HG03025 (cell line): ENCODE results near the gene FXYD3.
"Not testable (repeated sequence)": the region's sequence is repeated elsewhere in the genome, so short reads cannot be mapped to it uniquely, and the experiment has no call there.

Source experiments
- ATAC-seq: cut with Tn5 transposase; IDR thresholded peaks from one replicate; pipeline ENCODE4 v1.9.1; 2021; ENCODE audit warnings: mild to moderate bottlenecking, moderate library complexity; ENCODE audit not compliant: unreplicated experiment, low FRiP score

Gene FXYD3

DNA sequence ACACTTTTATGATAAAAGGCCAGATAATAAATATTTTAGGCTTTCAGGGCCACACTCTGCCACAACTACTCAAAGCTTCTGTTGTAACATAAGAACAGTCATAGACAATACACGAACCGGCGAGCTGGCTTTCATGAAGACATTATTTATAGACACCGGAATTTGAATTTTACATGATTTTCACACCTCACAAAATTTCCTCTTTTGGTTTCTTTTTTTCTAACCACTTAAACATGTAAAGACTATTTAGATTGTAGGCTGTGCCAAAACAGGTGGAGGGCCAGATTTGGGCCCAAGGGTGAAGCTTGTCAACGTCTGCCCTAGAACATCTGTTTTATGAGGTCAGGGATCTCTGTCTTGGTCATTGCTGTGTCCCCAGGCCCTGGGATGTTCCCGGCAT, 29.7 kb upstream of the FXYD3 start:
- ATAC-seq: no peak

DNA sequence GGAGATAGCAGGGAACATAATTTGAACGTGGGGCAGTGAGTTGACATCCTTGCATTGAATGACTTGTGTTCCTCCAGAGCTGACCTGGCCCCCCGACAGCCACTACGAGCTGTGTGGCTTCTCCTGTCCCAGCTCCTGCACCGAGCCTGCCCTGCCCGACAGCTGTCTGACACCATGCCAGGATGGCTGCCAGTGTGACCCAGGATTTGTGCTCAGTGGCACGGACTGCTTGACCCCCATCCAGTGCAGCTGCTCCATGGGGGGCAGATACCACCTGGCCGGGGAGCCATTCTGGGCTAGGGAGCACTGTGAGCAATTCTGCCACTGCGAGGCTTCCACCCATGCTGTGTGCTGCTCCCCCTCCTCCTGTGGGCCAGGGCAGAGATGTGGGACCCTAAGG, 29.2 kb upstream of the FXYD3 start:
- no peak for ATAC-seq

DNA sequence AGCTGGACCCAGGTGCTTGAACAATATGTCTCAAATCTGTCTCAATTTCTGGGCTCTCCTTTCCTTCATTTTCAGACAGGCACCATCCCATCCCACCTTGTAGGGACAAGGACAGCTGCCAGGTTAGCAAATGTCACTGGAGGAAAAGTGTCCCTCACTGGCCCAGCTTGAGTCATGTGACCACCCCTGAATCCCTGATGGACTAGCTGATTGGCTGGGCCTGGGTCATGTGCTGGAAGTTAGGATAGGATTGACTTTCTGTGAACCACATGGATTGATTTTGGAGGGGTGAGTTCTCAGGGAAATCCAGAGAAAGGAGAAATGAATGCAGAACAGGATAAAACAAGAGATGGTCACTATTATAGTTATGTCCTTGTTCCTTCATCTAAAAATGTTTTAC, 28.2 kb upstream of the FXYD3 start:
- no peak for ATAC-seq

DNA sequence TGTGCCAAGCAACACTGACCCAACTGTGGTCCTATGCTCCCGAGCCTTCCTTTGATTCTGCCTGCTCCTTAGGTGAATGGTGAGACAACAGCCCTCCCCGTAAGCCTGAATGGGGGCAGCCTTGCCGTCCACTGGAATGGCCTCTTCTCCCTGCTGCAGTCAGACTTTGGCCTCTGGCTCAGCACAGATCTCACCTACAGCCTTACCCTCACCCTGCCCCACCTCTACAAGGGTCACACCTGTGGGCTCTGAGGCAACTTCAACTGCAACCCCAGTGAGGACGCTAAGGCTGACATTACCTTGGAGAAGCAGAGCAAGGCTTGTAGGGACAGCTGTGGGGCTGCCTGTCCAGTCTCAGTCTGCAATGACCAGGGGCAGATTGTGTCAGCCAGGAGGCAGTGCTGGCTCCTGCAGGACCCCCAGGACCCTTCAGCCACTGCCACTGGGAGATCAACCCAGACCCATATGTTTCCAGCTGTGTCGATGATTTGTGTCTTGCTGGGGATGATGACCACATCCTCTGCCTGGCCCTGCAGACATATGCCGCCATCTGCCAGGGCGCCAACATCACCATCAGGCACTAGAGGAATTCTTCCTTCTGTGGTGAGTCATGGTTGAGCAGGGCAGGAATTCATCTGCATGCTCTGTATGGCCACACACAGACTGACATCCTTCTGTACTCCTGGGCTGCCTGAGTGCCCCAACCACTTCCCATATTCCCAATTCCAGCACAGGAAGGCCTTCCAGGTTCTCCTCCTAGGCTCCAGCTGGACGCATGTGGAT, 27.3 kb upstream of the FXYD3 start:
- no peak for ATAC-seq

DNA sequence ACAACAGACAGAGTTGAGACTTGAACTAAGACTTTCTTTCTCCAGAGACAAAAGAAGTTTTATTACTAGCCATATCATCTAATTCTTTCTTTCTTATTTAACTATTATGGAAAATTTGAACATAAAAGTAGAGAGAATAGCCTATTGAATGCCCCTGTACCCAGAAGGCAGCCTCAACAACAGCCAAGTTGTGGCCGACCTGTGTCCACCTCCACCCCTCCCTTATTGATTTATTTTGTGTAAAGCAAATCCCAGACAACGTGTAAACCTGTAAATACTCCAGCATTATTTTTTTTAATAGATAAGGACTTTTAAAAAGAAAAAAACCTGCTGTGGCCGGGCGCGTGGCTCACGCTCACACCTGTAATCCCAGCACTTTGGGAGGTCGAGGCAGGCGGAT, 26.1 kb upstream of the FXYD3 start:
- no peak for ATAC-seq

DNA sequence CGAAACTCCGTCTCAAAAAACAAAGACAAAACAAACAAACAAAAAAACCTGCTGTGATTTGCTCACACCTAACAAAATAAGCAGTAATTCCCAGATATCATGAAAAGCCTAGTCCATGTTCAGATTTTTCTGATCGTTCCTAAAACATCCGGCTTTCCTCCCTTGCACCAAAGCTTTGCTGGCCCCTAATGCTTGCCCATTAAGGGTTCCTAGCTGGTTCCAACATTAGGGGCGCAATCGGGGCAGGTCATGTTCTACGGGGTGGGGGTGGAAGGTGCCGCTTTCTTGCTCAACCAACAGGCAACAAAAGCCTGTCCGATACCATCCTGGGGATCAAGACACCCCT, 25.5 kb upstream of the FXYD3 start:
- no peak for ATAC-seq

DNA sequence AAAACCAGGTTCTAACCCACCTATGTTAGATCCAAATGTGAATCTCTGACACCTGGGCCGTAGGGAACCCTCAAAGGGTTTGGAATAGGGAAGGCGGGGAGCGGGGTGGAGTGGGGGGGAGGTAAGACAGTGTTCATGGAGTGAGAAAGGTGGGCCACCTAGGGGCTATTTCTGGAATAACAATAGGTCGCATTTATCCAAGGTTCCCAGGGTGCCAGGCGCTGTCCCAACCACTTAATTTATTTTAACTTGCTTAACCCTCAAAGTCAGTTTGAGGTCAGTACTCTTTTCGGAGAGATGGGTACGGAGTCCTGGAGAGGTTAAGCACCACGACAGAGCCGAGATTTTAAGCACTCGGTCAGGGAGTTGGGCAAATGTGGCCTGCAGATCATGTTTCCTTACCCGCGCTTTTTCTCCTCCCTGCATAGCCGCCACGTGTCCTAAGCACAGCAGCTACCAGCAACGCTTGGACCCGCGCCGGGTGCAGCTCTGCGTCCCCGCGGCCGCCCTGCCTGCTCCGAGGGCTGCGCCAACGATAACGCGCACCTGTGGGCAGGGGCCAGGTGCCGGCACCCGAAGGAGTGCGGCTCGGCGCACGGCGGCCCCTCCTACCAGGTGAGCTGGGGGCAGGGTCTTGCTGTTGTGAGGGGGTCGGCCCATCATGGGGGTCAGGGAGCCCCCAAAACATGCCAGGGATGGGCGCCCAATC, 25.0 kb upstream of the FXYD3 start:
- no peak for ATAC-seq

DNA sequence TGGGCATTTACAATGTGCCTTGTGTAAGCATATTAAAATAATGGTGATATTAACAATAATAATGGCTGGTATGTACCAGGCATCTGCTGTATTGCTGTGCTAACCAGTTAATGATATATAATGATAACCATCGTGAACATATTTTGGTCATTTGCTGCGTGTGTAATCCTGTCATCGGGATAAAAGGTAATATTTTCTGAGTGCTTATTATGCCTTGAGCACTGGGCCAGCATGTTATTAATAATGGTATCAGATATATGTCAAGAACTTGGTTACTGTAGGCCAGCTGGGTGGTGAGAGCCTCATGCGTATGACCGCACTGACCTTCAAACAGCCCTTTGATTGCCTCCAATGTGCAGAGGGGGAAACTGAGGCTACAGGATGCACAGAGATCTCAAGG, 22.2 kb upstream of the FXYD3 start:
- no peak for ATAC-seq

DNA sequence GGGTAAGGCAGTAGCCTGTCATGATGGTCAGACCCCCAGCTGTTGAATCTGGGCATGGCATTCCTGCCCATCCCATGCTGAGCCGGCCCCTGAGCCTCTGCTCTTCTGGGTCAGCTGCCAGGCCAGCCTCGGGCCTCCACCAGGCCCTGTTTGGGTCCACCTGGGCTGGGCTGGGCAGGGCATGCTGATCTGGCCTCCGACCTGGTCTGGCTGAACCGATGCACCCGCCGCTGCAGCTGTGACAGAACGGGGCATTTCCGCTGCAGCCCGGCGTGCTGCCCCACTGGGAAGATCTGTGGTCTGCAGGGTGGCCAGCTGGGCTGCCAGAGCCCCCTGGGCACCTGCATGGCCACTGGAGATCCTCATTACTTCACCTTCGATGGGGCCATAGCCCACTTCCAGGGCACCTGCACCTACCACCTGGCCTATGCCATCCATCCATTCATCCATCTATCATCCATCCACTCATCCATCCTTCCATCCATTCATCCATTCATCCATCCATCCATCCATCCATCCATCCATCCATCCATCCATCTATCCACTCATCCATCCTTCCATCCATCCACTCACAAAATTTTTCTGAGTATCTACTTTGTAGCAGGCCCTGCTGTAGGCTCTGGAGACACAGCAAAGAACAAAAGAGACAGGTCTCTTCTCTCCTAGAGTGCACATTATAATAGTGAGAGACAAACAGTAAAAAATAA, 21.5 kb upstream of the FXYD3 start:
- ATAC-seq: no peak

DNA sequence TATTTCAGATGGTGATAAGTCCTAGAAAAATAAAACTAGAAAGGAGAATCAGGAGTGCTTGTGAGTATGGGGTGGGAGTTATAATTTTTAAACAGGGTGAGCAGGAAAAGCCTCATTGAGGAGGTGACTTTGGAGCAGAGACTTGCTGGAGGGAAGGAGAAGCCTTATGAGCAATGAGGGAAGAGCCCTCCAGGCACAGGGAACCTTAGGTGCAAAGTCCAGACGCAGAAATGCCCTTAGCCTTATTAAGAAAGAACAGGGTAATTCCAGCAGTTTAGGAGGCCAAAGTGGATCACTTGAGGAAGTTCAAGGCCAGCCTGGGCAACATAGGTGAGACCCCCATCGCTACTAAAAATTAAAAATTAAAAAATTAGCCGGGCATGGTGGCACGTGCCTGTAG, 21.0 kb upstream of the FXYD3 start:
- no peak for ATAC-seq

DNA sequence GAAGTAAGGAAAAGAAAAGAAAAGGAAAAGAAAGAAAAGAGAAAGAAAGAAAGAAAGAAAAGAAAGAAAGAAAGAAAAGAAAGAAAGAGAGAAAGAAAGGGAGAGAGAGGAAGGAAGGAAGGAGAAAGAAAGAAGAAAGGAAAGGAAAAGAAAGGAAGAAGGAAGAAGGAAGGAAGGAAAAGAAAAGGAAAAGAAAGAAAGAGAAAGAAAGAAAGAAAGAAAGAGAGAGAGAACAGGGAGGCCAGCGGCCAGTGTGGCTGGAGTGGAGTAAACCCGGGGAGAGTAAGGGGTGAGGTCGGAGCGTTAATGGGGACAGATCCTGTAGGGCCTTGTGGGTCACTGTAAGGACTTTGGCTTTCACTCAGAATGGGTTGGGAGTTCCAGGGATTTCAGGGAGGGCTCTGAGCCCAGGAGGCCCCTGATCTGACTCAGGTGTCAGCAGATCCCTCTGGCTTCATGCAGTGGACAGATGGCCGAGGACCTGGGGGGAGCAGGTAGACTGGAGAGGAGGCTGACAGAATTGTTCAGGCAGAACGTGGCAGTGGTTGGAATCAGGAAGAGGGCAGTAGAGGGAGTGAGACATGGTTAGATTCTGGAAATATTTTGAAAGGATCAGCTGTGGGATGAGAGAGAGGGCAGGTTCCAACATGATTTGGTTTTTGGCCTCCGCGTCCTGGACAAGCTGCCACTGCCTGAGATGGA, 19.8 kb upstream of the FXYD3 start:
- ATAC-seq: no peak

DNA sequence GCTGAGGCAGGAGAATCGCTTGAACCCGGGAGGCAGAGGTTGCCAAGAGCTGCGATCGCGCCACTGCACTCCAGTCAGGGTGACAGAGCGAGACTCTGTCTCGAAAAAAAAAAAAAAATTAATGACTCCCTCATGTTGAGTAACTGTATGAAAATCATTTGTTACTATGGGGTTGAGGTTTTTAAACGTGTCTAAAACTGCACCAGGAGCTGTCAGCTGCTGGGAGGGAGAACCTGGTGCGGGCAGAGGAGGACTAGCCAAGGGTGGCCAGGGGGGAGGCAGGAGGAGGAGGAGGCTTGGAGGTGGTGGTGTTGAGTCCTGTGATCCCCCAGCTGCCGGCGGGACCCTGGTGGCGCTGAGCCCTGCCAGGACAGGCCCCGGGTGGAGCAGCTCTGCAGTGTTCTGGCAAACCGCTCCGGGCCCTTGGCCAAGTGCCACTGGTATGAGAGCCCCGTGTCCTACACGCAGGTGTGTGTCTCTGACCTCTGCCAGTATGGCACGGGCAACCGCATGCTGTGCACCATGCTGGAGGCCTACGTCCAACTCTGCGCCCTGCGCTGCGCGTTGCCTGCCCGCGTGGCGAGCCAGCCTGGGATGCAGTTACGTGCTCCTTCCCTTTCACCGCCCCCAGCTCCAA, 17.1 kb upstream of the FXYD3 start:
- no peak for ATAC-seq

DNA sequence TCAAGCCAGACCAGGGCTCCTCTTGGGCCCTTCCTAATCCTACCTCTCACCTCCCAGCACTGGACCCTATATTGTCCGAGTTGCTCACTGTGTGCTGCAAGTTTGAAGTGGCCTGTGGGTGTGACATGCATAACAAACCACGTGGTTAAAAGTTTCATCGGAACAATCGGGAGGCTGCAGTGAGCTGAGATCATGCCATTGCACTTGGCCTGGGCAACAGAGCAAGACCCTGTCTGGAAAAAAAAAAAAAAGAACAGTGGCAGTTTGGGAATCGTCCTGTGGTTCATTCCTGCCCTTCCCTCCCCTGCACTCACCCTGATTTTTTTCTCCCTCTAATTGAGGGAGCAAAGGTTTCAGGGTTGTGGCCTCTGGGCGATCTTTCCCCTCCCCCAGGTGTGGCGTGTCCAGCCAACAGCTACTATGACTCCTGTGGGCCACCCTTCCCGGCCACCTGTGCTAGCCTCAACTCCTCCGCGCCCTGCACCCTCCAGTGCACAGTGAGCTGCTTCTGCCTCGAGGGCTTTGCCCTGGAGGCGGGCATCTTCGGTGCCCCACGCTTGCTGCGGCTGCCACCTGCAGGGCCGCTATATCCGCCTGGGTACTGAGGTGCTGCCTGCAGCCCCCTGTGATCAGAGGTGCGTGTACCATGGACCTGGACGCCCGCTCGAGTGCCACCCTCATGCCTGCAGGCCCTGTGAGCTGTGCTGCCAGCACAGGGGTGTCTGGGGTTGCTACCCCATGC, 16.3 kb upstream of the FXYD3 start:
- no peak for ATAC-seq

DNA sequence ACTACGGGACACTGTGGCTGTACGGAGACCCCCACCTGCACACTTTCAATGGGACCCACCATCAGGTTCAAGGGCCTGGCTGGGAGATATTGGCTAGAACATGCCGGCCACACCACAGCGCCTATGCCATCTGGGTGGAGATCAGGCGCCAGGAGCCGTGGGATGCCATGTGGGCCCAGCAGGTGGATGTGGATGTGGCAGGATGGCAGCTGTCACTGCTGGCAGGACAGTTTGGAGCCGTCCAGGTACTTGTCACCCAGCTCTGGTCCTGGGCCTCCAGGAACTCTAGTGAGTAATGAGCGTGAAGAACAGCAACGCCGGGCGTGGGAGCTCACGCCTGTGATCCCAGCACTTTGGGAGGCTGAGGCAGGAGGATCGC, 15.7 kb upstream of the FXYD3 start:
- no peak for ATAC-seq

DNA sequence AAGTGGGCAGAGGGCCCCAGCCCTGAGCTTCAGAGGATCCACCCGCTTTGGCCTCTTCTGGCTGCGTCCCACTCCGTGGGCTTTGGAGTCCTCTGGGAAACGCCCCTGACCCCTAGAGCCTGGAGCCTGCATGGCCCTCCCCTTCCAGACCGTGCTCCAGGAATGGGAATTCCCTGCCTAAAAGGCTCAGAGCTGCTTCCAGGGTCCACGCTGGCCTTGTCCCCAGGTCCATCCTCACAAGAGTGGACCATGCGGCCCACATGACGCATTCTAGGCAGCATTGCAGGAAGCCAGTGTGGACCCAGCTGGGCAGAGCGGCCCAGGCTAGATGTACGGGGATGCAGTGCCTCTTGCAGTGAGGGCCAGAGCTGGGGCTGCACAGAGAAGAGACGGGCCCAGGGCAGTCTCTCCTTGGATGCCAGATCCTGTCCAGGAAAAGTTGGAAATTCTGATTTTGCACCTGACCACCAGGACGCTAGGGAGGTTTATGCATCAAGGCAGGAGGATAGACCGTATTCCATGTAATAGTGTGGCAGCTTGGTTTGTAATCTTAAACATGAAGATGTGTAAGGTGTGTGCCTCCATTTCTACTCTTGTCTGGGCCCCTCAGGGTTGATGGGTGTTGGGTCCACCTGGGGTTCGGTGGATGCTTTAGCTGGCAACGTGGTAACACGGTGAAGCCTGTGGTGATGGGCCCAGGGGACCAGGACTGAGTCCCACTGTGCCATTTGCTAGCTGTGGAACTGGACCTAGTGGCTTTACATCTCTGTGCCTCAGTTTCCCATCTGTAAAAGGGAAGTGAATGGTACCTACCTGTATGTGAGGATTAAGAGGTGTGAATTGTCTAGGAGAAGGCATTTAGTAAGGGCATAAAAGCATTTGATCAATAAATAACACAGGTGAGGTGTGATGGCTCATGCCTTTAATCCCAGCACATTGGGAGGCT, 14.8 kb upstream of the FXYD3 start:
- ATAC-seq: no peak

DNA sequence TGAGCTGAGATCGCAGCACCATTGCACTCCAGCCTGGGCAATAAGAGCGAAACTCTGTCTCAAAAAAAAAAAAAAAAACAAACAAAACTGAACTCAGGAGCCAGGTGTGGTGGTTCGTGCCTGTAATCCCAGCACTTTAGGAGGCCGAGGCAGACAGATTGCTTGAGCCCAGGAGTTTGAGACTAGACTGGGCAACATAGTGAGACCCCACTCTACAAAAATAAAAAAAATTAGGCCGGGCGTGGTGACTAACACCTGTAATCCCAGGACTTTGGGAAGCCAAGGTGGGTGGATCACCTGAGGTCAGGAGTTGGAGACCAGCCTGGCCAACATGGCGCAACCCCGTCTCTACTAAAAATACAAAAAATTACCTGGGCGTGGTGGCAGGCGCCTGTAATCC, 13.7 kb upstream of the FXYD3 start:
- not testable (repeated sequence) for ATAC-seq

DNA sequence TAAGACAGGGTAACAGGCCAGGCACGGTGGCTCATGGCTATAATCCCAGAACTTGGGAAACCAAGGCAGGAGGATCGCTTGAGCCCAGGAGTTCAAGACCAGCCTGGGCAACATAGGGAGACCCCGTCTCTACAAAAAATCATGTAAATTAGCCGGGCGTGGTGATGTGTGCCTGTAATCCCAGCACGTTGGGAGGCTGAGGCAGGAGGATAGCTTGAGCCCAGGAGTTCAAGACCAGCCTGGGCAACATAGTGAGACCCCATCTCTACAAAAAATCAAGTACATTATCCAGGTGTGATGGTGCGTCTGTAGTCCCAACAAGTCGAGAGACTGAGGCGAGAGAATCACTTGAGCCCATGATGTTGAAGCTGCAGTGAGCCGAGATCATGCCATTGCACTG, 12.0 kb upstream of the FXYD3 start:
- not testable (repeated sequence) for ATAC-seq

DNA sequence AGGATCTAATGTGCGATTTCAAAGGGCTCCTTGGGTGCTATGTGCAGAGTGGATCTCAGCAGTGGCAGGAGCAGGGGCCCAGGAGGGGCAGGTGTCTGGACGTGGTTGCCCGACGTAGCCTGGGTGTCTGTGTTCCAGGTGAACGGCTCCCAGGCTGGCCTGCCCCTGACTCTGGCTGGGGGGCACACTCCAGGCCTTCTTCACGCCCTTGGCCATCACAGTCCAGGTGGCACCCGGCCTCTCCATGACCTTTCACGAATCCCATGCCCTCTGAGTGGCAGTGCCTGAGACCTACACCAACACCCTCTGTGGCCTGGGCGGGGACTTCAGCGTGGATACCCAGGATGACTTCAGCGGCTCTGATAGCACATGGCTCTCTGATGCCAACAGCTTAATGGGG, 11.3 kb upstream of the FXYD3 start:
- no peak for ATAC-seq

DNA sequence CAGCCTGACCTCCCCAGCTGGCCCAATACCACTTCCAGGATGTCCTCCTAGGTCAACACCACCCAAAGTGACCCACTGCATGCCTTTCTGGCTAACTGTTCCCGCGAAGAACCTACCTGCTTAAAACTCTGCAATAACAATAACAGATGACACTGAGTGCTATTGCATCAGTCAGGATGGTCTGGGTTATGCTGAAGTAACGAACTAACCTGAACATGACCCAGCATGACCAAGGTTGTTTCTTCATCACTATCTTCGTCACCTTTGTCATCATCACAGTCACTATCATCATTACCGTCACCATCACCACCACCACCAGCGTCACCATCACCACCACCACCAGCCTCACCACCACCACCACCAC, 10.6 kb upstream of the FXYD3 start:
- no peak for ATAC-seq
